OCI-LY3 (cell line): Measurements from ENCODE around the gene RDX.

ENCODE experiments used
- EZH2phosphoT487 ChIP-seq: fragments of 200-600 bp; shearing (Covaris generic); IDR thresholded peaks from 2 replicates; pipeline ENCODE4 v1.6.1; 2018; ENCODE audit warnings: antibody characterized with exemption, mixed run types, low read depth
- TF ChIP-seq, protein P1 (sequence below): fragments of 200-600, 300-600 bp; sonication (generic); IDR thresholded peaks from 2 replicates; pipeline ENCODE4 v1.5.1; 2014; ENCODE audit warnings: antibody characterized with exemption, low read length, low read depth

DNA sequence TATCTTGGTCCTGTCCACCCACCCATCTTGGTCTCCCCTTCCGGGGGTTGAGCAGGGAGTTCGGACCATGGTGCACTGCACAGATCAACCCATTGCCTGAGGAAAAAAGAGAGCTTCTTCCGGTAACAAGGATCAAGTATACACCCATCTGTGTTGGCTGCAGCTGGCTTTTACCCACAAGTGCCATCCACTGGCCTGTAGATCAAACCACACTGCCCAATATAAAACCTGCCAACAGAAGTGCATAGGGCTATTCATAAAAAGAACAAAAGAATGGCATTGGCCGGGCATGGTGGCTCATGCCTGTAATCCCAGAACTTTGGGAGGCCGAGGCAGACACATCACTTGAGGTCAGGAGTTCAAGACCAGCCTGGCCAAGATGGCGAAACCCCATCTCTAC, 108.7 kb downstream of the RDX start:
- TF ChIP-seq, protein P1, sequence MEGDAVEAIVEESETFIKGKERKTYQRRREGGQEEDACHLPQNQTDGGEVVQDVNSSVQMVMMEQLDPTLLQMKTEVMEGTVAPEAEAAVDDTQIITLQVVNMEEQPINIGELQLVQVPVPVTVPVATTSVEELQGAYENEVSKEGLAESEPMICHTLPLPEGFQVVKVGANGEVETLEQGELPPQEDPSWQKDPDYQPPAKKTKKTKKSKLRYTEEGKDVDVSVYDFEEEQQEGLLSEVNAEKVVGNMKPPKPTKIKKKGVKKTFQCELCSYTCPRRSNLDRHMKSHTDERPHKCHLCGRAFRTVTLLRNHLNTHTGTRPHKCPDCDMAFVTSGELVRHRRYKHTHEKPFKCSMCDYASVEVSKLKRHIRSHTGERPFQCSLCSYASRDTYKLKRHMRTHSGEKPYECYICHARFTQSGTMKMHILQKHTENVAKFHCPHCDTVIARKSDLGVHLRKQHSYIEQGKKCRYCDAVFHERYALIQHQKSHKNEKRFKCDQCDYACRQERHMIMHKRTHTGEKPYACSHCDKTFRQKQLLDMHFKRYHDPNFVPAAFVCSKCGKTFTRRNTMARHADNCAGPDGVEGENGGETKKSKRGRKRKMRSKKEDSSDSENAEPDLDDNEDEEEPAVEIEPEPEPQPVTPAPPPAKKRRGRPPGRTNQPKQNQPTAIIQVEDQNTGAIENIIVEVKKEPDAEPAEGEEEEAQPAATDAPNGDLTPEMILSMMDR = no peak
- no peak for TF ChIP-seq EZH2phosphoT487
